Kasumi-1 (cell line): Measurements from ENCODE around the gene CCDC187.
A peak's percentile ranks its signal among the peaks of the same experiment; 100 is the strongest.
"Not testable (repeated sequence)": the region's sequence is repeated elsewhere in the genome, so short reads cannot be mapped to it uniquely, and the experiment has no call there.

Experiments used
- DNase-seq, 2 experiments: peaks; one replicate each; lab custom pipeline; 2025; lab: John Stamatoyannopoulos, UW

Gene CCDC187

GRCh38 chr9:136266641-136267040 lies 37.3 kb downstream of the CCDC187 start:
- not testable (repeated sequence) for DNase-seq

- DNase-seq, result no peak
These were observed 38.1 kb downstream of the CCDC187 start for GRCh38 chr9:136265561-136266355.

DNA sequence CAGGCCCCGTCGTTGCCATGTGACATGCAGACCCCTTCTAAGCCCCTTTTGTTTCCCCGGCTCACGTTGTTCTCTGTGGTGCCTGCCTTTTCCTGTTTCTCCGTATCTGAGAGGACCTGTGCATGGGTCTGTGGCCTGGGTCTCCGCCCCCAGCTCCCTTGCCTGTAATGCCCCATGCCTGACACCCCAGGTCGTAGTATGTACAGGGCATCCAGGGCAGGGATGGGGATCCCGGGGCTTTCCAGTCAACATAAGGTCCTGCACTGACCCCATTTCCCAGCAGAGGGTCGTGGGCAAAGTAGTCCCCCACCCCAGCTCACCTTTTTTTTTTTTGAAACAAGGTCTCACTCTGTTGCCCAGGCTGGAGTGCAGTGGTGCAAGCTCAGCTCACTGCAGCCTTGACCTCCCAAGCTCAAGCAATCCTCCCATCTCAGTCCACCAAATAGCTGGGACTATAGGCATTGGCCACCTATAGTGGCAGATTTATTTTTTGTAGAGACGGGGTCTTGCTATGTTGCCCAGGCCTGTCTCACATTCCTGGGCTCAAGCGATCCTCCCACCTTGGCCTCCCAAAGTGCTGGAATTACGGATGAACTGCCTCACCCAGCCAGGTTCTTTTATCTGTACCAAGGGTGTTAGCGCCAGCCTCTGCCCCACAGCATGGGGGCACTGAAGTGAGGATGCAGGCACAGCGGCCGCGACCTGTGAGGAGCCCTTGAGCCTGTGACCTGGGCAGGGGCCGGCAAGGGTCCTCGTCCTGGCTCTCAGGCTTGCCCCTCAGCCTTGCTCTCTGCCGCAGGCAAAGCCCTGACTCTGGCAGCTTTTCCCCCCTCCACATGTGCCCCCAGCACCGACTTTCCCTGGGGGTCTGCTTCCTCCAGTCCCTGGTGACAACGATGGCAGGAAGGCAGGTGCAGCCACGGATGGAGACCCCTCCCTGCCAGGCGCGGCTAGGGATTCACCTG lies 39.2 kb downstream of the CCDC187 start:
- no peak for DNase-seq

DNA sequence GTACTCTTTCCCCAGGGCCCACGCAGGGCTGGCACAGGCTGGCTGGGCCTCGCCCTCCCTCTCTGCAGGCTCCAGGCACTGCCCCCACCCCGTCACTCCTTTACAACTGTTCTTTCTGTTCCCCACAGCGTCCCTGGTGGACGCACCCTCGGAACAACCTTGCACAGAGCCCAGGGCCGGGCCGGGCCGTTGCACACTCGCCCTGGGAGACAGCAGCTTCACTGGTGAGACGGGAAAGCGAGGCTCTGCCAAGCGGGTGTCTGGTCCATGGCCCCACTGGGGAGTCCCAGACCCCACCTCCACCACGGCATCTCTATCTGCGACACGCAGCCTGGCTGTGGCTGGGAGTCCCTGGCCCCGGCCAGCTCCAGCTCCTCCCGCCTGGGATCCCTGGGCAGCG lies 39.9 kb downstream of the CCDC187 start:
- no peak for DNase-seq

DNA sequence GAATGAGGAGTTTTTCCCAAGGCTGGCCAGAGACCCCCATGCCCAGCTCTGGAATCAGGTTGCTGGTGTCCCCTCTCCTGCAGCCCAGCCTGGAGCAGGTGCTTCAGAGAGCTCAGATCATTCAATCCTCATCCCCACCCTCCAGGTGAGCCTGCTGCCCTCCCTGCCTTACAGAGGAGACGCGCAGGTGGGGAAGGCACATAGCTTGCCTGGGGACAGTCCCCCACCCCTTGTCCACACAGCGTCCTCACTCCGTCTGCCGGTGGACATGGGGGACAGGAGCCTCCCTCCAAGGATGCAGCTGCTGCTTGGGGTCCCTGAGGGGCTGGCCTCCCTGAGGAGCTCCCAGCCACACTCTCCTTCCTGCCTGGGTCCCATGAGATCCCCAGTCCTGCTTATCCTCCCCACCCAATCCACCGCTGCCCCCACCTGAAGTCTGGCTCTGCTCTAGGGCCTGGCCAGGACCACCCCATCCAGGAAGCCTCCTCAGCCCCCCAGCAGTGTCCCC lies 41.2 kb downstream of the CCDC187 start:
- DNase-seq, result no peak

GRCh38 chr9:136261686-136262430 lies 42.0 kb downstream of the CCDC187 start:
- no peak for DNase-seq

- no peak for DNase-seq
These were observed 42.9 kb downstream of the CCDC187 start for GRCh38 chr9:136260936-136261472.

DNA sequence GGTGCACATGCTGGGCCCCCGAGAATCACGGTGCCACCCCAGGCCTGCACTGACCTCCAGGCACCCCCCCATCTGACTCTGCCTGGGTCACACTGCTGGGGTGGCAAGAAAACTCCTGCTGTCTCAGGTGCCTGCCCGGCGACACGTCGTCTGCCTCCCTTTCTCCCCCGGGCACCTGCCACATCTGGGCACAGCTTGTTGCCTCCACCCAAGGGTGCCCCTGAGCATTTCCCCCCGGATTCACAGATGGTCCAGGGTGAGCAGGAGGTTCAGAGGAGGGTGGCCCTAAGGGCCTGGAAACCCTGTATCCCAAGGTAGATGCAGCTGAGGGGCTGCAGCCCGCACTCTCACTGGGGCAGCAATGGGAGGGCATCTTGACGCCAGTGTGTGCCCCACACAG lies 43.4 kb downstream of the CCDC187 start:
- DNase-seq, result no peak

- DNase-seq, result no peak
These were observed 44.1 kb downstream of the CCDC187 start for GRCh38 chr9:136259836-136260235.

DNA sequence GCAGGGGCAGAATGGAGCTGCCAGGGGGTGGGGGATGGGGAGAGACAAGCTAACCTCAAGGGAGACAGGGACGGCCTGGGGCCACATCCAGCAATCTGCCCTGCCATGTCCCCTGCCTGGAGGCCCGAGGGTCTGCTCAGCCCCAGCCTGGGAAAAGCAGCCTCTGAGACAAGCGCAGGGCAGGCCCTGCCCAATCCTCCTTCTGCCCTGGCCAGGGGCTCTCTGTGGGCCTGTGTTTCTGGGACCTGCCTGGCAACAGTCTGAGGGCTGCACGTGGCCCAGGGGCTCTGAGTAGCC lies 44.4 kb downstream of the CCDC187 start:
- DNase-seq, result peak; percentile 5 to 9

GRCh38 chr9:136258786-136259516 lies 44.9 kb downstream of the CCDC187 start:
- DNase-seq, result no peak

- DNase-seq, result no peak
These were observed 45.6 kb downstream of the CCDC187 start for GRCh38 chr9:136258299-136258625.

DNA sequence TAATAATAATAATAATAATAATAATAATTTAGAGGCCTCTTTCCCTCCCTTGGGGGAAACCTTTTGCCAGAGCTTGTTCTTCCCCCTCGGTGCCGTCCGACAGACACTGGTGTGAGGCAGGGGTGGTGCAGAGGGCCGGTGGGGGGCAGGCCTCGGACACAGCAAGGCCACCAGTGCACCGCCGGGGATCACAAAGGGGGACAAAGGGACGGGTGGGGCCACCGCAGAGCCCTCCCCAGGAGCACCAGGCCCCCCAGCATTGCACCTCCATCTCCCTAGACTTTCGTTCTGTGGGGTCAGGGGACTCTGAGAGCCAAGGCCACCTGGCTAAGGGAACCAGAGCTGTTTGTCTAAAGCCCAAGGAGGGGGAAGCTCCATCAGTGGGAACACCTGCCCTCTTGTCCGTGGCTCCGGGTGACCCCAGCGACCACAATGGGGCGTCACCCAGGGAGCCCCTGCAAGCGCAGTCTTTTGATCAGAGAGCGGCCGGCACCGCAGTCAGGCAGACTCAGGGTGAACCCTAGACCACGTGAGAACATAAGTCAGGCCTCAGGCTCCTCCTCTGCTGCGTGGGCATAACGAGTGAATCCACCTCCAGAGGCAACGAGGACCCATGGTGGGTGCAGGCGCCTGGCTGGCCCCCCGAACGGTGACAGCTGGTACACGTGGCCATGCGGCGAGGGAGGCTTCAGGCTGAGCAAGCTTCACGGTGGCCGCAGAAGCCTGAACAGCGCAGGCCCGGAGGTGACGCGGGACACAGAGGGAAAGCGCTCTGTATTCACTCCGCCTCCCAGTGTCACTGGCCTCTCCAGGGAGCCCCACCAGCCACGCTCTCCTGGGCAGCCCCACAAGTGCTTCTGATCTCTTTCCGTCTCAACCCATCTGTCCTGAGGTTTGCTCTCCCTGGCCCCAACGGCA lies 46.3 kb downstream of the CCDC187 start:
- no peak for DNase-seq

DNA sequence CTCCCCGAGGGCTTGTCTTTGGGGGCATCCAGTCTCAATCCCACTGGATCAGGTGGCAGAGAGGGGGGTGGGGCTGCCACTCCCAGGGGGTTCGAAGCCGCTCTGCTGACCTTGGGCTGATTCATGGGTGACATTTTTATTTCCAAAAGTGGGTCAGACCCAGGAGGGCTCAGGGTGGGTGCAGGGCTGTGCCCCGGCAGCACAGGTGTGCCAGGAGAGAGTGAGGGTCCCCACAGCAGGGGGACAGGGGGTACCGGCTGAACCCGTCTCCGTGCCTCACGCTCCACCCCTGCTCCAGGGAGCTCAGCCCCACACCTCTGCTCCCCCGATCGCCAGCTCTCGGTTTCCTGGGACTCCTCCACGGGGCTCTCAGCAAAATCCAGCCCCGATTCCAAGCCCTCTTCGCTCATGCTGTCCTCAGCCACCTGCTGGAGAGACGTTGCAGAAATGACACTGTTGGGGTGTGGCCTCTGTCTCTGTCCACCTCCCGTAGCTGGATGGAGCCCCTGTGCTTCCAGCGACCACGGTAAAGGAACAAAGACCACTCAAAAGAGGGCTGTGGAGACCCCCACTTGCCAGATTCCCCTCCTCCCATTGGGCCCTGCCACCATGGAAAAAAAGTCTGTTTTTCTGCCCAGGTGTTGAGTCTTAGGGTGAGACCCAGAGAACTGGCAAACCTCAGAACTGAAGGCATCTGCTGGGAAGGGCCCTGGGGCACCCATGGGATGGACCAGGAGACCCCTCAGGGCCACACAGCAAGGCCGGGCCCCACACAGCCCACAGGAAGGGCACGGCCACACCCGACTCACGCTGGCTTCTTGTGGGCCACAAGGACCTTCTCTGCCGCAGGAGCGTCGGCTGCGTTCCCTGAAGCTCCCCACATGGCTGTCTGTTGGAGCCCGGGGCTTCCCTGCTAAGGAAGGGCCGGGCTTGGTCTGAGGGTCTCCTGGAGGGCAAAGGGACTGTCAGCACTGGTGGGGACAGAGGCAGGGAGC lies 47.7 kb downstream of the CCDC187 start:
- DNase-seq, result peak in 1 of 2 experiments; percentile 27

GRCh38 chr9:136255166-136255538 lies 48.7 kb downstream of the CCDC187 start:
- DNase-seq, result no peak

- no peak for DNase-seq
These were observed 49.3 kb downstream of the CCDC187 start for GRCh38 chr9:136254381-136255165.

DNA sequence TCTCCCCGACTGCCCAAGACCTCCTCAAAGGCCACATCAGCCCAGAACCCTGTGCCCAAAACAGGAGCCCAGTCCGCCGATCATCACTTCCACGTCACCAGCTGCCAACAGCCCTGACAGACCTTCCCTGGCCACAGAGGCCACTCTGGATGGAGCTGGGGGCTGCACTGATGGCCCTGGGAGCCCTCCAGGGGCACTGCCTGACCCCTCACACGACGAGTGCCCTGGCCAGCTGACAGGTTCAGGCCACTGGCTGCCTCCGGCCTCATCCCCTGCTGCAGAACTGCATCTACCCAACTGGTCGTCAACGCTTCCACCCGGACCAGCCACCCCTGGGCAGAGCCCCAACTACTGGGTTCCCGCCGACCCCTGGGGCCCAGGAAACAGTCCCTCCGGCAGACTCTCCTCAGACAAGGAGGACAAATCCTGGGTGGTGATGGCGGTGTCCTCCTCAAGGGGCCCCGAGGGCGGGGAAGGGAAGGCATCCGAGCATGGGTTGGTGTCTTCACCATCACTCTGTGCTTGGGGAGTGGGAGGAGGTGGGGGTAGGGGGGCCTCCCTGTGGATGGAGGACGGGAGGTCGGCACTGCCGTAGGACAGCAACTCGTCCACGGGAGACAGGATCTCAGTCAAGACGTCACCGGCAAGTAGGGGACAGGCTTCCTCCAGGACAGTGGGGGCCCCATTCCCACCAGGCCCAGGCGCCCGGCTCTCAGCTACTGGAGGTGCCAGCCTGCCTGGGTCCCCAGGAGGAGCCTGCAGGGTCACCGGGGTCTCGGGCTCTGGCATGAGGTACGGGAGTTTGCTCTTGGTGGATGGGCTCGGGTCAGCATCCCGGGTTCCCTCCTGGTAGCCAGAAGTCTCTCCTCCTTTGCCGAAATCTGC lies 50.4 kb downstream of the CCDC187 start:
- DNase-seq, result no peak
